HG02588 (cell line): Measurements from ENCODE around the gene KRTAP4-4.

Experiments used
- ATAC-seq: cut with Tn5 transposase; IDR thresholded peaks from one replicate; pipeline ENCODE4 v1.9.1; 2021; ENCODE audit warnings: mild to moderate bottlenecking, moderate library complexity; ENCODE audit not compliant: unreplicated experiment

Gene KRTAP4-4

DNA sequence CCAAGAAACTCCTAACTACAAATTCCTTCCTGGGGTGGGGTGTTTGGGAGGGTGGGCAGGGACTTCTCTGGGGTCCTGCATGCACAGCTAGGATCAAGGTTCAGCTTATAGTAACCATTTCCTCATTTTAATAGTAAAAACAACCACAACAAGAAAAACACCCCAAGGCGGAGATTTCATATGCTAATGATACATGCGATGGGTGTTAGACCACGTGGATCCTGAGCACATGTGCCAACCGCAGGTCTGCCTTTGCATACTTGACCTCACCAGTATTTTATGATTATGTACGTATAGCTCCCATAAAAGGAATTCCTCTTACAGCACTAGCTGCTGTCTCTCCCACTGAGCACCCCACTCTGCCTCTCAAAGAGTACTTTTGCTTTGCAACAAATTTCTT is 44.3 kb downstream of the KRTAP4-4 start:
- ATAC-seq, result no peak

DNA sequence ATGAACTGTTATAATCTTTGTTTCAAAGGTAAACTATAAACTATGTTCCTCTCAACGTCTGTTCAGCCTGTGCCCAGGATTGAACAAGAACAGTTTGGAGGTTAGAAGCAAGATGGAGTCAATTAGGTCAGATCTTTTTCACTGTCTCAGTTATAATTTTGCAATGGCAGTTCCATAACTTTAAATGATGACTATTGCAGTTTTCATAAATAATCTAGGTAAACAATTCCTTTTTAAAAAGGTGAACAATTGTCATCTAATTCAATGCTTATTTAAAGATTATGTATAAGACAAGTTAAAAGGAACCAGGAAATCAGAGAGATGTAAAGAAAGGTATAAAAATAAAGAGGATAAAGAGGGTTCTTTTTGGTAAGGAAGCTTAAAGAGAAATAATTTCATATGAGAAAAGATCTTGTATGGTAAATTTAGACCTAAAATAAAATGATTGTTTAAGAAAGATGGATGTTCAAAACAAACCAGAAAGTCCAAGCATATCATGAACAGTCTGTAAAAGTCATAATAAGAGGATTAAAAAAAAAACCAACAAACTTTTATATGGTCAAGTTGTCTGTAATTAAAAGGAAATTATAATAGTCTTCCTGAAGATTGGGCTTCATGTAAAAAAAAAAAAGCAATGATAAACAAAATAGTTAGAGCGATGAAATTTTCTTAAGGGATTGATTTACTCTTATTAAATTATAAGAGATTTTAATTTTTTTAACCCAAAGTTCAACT is 49.2 kb downstream of the KRTAP4-4 start:
- ATAC-seq, result no peak
